OCI-LY7 (cell line): ENCODE results near the gene NFATC2. TPM values are rescaled to one million over a fixed set of nuclear protein-coding genes. Genes with fewer than 3 reads are reported as not detected.
A peak's percentile ranks its signal among the peaks of the same experiment; 100 is the strongest.

ENCODE experiments used
- BruUV-seq: library from RNA; stranded (reverse); fragments of 400-500 nt; replicated peaks from 2 replicates; lab custom pipeline; 2021; lab: Mats Ljungman, UMichigan
- CTCF ChIA-PET: fragments of 300-600 bp; sonication (Branson Sonifier 250); formaldehyde crosslinking; loops from one replicate; lab custom pipeline; 2022; ENCODE audit warnings: antibody characterized with exemption; ENCODE audit not compliant: unreplicated experiment; lab: Charles Lee
- POLR2A ChIA-PET: fragments of 300-600 bp; sonication (Branson Sonifier 250); formaldehyde crosslinking; loops from one replicate; lab custom pipeline; 2022; ENCODE audit warnings: antibody characterized with exemption; lab: Charles Lee
- DNase-seq: peaks from one replicate; pipeline ENCODE4 v3.0.0-alpha.2; 2015; ENCODE audit warnings: low spot score
- H2AFZ ChIP-seq: fragments of 200-600 bp; sonication (generic), shearing (Covaris generic); 2 replicates; pipeline ENCODE4 v1.6.1; 2014; ENCODE audit warnings: mild to moderate bottlenecking, antibody characterized with exemption, low read length, moderate library complexity
- H3K27ac ChIP-seq: fragments of 200-600 bp; sonication (generic); 2 replicates; pipeline ENCODE4 v1.5.1; 2014; ENCODE audit warnings: mixed run types, low read depth, mild to moderate bottlenecking, moderate library complexity, low read length, inconsistent platforms; ENCODE audit not compliant: poor library complexity, severe bottlenecking
- H3K36me3 ChIP-seq: fragments of 200-600 bp; sonication (generic); 2 replicates; pipeline ENCODE4 v1.6.1; 2014; ENCODE audit warnings: mild to moderate bottlenecking, antibody characterized with exemption, low read length, moderate library complexity, mixed read lengths; ENCODE audit not compliant: insufficient read depth
- H3K4me1 ChIP-seq: fragments of 200-600 bp; sonication (generic); 2 replicates; pipeline ENCODE4 v1.5.1; 2014; ENCODE audit warnings: mild to moderate bottlenecking, low read length; ENCODE audit not compliant: insufficient read depth, poor library complexity, severe bottlenecking
- H3K4me2 ChIP-seq: fragments of 200-600 bp; sonication (generic); 2 replicates; pipeline ENCODE4 v1.6.1; 2014; ENCODE audit warnings: mild to moderate bottlenecking, low read length
- H3K4me3 ChIP-seq: fragments of 200-600 bp; sonication (generic); 2 replicates; pipeline ENCODE4 v1.5.1; 2014; ENCODE audit warnings: mild to moderate bottlenecking, low read depth, low read length; ENCODE audit not compliant: poor library complexity, severe bottlenecking
- H3K79me2 ChIP-seq: fragments of 200-600 bp; sonication (generic); 2 replicates; pipeline ENCODE4 v1.6.1; 2016; ENCODE audit warnings: low read depth, mild to moderate bottlenecking, low read length, moderate library complexity, mixed read lengths; ENCODE audit not compliant: insufficient read depth
- H3K9me2 ChIP-seq: fragments of 200-600 bp; sonication (generic); 2 replicates; pipeline ENCODE4 v1.6.1; 2016; ENCODE audit warnings: mild to moderate bottlenecking, low read length, mixed read lengths; ENCODE audit not compliant: insufficient read depth
- H3K9me3 ChIP-seq: fragments of 200-600 bp; sonication (generic); 2 replicates; pipeline ENCODE4 v1.6.1; 2014; ENCODE audit warnings: mild to moderate bottlenecking, mixed run types, low read length, mixed read lengths
- H4K20me1 ChIP-seq: fragments of 200-600 bp; sonication (generic); 2 replicates; pipeline ENCODE4 v1.6.1; 2014; ENCODE audit warnings: mild to moderate bottlenecking, antibody characterized with exemption, low read length, moderate library complexity, mixed read lengths; ENCODE audit not compliant: insufficient read depth
- EZH2phosphoT487 ChIP-seq: fragments of 200-600 bp; sonication (generic); IDR thresholded peaks from 2 replicates; pipeline ENCODE4 v1.6.1; 2018; ENCODE audit warnings: low read depth, borderline replicate concordance, mild to moderate bottlenecking, mixed run types, antibody characterized with exemption, low read length, moderate library complexity, mixed read lengths
- intact Hi-C: fragments of 100-400 bp; cut with micrococcal nuclease; formaldehyde crosslinking; loops from one replicate; pipeline ENCODE4 v1.10.0; 2022; ENCODE audit not compliant: unreplicated experiment
- total RNA-seq, 2 experiments: library from RNA; depleted of rRNA in 1 of 2; stranded (reverse); fragments of >200 nt in 1 of 2; shearing (Covaris generic) in 1 of 2; gene quantifications; 2 replicates each; pipeline ENCODE4 v1.2.3, GENCODE V29; 2014 to 2022
- TF ChIP-seq, protein P1 (sequence below): fragments of 200-600 bp; sonication (generic); conservative IDR thresholded peaks from 2 replicates; pipeline ENCODE4 v1.5.1; 2014; ENCODE audit warnings: mild to moderate bottlenecking, antibody characterized with exemption, low read length, moderate library complexity, mixed read lengths

Gene NFATC2
- total RNA-seq, 2 experiments from 2014 or later: 12.5 to 43.8 TPM

- H3K27ac ChIP-seq: peak overlapping the region; percentile 61
- no TSS peak for BruUV-seq
- intact Hi-C loops: loop anchor here (2.0 to 5.0 kb wide), 2 partner anchors 15 to 143 kb away; no protein-coding TSS in a partner anchor
- peak overlapping the region; percentile 7; the same call in 1 of the 2 replicates for H2AFZ ChIP-seq
- peak overlapping the region; percentile 56 for H3K4me3 ChIP-seq
- H3K9me2 ChIP-seq: no peaks in the 10 kb centered on the region
- H3K9me3 ChIP-seq: no peaks in the 10 kb centered on the region
- peaks cover 85% of the 10 kb centered on the region for H3K79me2 ChIP-seq
- CTCF ChIA-PET: interaction anchor here (0.6 kb wide), 1 partner anchor 70 kb away, joined by 3 read pairs; no protein-coding TSS in a partner anchor
- peak overlapping the region; percentile 84 for H3K4me2 ChIP-seq
- POLR2A ChIA-PET: interaction anchor here (0.7 to 1.8 kb wide), 5 partner anchors 16 to 121 kb away, joined by 3 to 8 read pairs (median 4); no protein-coding TSS in a partner anchor
- peak; percentile 43 for DNase-seq
- TF ChIP-seq, protein P1, sequence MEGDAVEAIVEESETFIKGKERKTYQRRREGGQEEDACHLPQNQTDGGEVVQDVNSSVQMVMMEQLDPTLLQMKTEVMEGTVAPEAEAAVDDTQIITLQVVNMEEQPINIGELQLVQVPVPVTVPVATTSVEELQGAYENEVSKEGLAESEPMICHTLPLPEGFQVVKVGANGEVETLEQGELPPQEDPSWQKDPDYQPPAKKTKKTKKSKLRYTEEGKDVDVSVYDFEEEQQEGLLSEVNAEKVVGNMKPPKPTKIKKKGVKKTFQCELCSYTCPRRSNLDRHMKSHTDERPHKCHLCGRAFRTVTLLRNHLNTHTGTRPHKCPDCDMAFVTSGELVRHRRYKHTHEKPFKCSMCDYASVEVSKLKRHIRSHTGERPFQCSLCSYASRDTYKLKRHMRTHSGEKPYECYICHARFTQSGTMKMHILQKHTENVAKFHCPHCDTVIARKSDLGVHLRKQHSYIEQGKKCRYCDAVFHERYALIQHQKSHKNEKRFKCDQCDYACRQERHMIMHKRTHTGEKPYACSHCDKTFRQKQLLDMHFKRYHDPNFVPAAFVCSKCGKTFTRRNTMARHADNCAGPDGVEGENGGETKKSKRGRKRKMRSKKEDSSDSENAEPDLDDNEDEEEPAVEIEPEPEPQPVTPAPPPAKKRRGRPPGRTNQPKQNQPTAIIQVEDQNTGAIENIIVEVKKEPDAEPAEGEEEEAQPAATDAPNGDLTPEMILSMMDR: no peak
- TF ChIP-seq EZH2phosphoT487: no peak
- H3K4me1 ChIP-seq: peaks cover 59% of the 10 kb centered on the region
- H4K20me1 ChIP-seq: no peaks in the 10 kb centered on the region
- H3K36me3 ChIP-seq: peaks cover 44% of the 10 kb centered on the region
These were observed 17.0 kb downstream of the NFATC2 start for GRCh38 chr20:51525241-51526105.

DNA sequence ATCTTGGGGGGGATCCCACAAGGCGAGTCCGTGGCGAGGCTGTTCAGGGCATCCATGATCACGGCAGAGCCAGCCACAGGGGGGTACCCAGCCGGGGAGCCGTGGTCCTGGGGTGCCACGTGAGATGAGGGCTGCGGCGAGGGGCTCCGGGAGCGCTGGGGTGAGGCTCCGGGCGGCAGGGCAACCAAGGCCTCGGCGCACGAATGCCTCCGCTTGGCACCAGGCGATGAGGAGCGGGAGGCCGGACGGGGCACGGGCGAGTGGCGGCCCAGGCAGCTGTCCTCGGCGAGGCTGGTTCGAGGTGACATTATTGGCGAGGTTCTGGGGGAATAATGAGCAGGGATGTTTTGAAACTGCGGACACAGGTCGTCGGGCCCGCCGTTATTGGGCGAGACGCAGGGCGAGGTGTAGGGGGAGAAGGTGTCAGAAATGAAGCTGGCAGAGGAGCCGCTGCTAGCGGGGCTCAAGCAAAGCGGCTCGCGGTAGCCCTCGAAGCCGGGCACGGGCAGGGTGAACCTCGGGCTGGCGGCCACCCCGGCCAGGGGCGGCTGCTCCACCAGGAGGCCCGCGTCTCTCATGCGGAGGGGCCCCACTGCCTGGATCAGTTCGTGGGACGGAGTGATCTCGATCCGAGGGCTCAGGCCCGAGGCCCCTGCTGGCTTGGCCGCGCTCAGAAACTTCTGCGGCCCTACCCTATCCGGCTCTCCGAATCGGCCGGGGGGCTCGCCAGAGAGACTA lies 19.1 kb downstream of the NFATC2 start:
- H3K4me2 ChIP-seq: no peak overlapping the region
- CTCF ChIA-PET: no interaction called here
- H3K9me2 ChIP-seq: no peaks in the 10 kb centered on the region
- no peak overlapping the region for H3K4me3 ChIP-seq
- intact Hi-C loops: loop anchor here (2.0 kb wide), 1 partner anchor 13 kb away; no protein-coding TSS in a partner anchor
- no peak overlapping the region for H3K27ac ChIP-seq
- POLR2A ChIA-PET: no interaction called here
- H3K79me2 ChIP-seq: peaks cover 73% of the 10 kb centered on the region
- H3K9me3 ChIP-seq: no peaks in the 10 kb centered on the region
- no peak for TF ChIP-seq EZH2phosphoT487
- TF ChIP-seq, protein P1: no peak
- no peak for DNase-seq
- H4K20me1 ChIP-seq: no peaks in the 10 kb centered on the region
- H2AFZ ChIP-seq: no peak overlapping the region
- peaks cover 48% of the 10 kb centered on the region for H3K4me1 ChIP-seq
- peaks cover 61% of the 10 kb centered on the region for H3K36me3 ChIP-seq
- TSS peak; percentile 10 for BruUV-seq
